Retina (tissue), 1 donor: Measurements from ENCODE around the gene SLC6A14.

Experiments used
- DNase-seq: peaks from one replicate; pipeline ENCODE4 v3.0.0-alpha.2; 2016

The SLC6A14 gene

GRCh38 chrX:116436358-116436816 lies at the start of gene SLC6A14:
SLC6A14 (plus strand) TSS chrX:116436606; CDS start chrX:116436710, 104 bp downstream.
- no peak for DNase-seq

- DNase-seq: no peak
Observed at GRCh38 chrX:116395752-116396151, 40.7 kb upstream of the SLC6A14 start.

- no peak for DNase-seq
Observed at GRCh38 chrX:116399681-116400080, 36.7 kb upstream of the SLC6A14 start.

- DNase-seq: no peak
Observed at GRCh38 chrX:116409219-116409618, 27.2 kb upstream of the SLC6A14 start.

GRCh38 chrX:116413273-116413672 lies 23.1 kb upstream of the SLC6A14 start:
- no peak for DNase-seq

- DNase-seq: no peak
Observed at GRCh38 chrX:116417214-116417613, 19.2 kb upstream of the SLC6A14 start.

- DNase-seq: no peak
Observed at GRCh38 chrX:116417968-116418367, 18.4 kb upstream of the SLC6A14 start.

- no peak for DNase-seq
Observed at GRCh38 chrX:116427978-116428377, 8.4 kb upstream of the SLC6A14 start.

GRCh38 chrX:116435597-116435996 lies 809 bp upstream of the SLC6A14 start:
- no peak for DNase-seq

GRCh38 chrX:116449156-116449555 lies 12.8 kb downstream of the SLC6A14 start:
- DNase-seq: no peak

- DNase-seq: no peak
Observed at GRCh38 chrX:116462822-116463221, 26.4 kb downstream of the SLC6A14 start, which contains the start of gene CT83. CT83 (minus strand) TSS chrX:116462976; CDS start chrX:116462856, 120 bp downstream.

- DNase-seq: no peak
Observed at GRCh38 chrX:116480059-116480458, 43.7 kb downstream of the SLC6A14 start.

GRCh38 chrX:116490104-116490503 lies 53.7 kb downstream of the SLC6A14 start:
- DNase-seq: no peak

GRCh38 chrX:116493271-116493670 lies 56.9 kb downstream of the SLC6A14 start:
- DNase-seq: no peak

- DNase-seq: no peak
Observed at GRCh38 chrX:116499780-116500179, 63.4 kb downstream of the SLC6A14 start.
